Measurements from ENCODE around the gene AGA. TPM values are rescaled to one million over a fixed set of nuclear protein-coding genes. Genes with fewer than 3 reads are reported as not detected.

Gene AGA
- total and polyA plus RNA-seq, 2 of the 4 experiments (the other 2 are of a cell fraction), result 26.3 to 38.5 TPM

GRCh38 chr4:177441803-177442622, at the start of gene AGA (continued):
- peak; percentile 82; the same call in 1 of the 2 replicates for TF ChIP-seq MAZ (IDR thresholded peaks at IDR 0.05; ENCODE audit: borderline replicate concordance, low read depth, low read length)
- TF ChIP-seq BHLHE40 (IDR thresholded peaks at IDR 0.05; ENCODE audit: low read depth, low read length), result no peak
- peak; percentile 63; the same call in 1 of the 2 replicates for TF ChIP-seq MXI1 (IDR thresholded peaks at IDR 0.05; ENCODE audit: borderline replicate concordance, low read depth, low read length)
- 0 out of 2 replicates have a peak, but pooled peaks have one; percentile 14 for TF ChIP-seq CEBPB (IDR thresholded peaks at IDR 0.05; ENCODE audit: low read depth, low read length)

GRCh38 chr4:177492022-177492421, 49.8 kb upstream of the AGA start:
- Histone ChIP-seq H3K9ac (ENCODE audit: low read depth, low read length) (no peak overlapping the region), H2BK20ac (ENCODE audit: low read depth, low read length) (peak overlapping the region; percentile 47; the same call in 1 of the 2 replicates), H4K91ac (ENCODE audit: insufficient read depth, low read depth, low read length) (no peak overlapping the region), H2BK15ac (ENCODE audit: low read depth, low read length) (no peak overlapping the region), H3K23ac (ENCODE audit: low read depth, low read length) (no peak overlapping the region), H2AK9ac (replicated peaks; ENCODE audit: low read depth, low read length, poor library complexity) (no peak overlapping the region), H3K36me3 (ENCODE audit: control insufficient read depth, insufficient read depth, low read length) (no peaks in the 10 kb centered on the region), H3K18ac (ENCODE audit: low read depth, low read length) (peak overlapping the region; percentile 24; the same call in 1 of the 2 replicates), H4K8ac (ENCODE audit: low read depth in 2 of 2, low read length in 2 of 2) (peak overlapping the region in 1 of 2 experiments; percentile 11; a peak in 1 of 4 replicates), H3K14ac (replicated peaks; ENCODE audit: low read depth, low read length) (0 out of 2 replicates have a peak overlapping the region, but pooled peaks have one; percentile 10), H3K9me1 (ENCODE audit: insufficient read depth, low read length) (no peaks in the 10 kb centered on the region), H3K27ac (ENCODE audit: insufficient read depth, low read length) (no peak overlapping the region), H3K4ac (ENCODE audit: low read depth, low read length) (no peak overlapping the region), H3K56ac (ENCODE audit: extremely low read depth, insufficient read depth, low read length) (no peak overlapping the region), H3K4me1 (ENCODE audit: control insufficient read depth, insufficient read depth, low read length) (peaks cover 7% of the 10 kb centered on the region), H4K5ac (ENCODE audit: low read depth, low read length) (peak overlapping the region; percentile 74; the same call in 1 of the 2 replicates), H2AK5ac (ENCODE audit: low read depth, low read length) (peak overlapping the region; percentile 36), H3K9me3 (ENCODE audit: control insufficient read depth, insufficient read depth, low read length) (no peaks in the 10 kb centered on the region), H4K20me1 (ENCODE audit: insufficient read depth, low read length) (no peaks in the 10 kb centered on the region), H3K79me1 (ENCODE audit: low read depth in 1 of 2, low read length in 2 of 2) (no peaks in the 10 kb centered on the region), H3K4me3 (ENCODE audit: insufficient read depth, low read depth, low read length) (no peak overlapping the region), H2AFZ (replicated peaks; ENCODE audit: low read length, poor library complexity) (peak overlapping the region; percentile 16), H2BK120ac (ENCODE audit: low read depth, low read length) (peak overlapping the region; percentile 11; the same call in 1 of the 2 replicates), H3K4me2 (ENCODE audit: low read depth, low read length) (peak overlapping the region; percentile 26; the same call in 1 of the 2 replicates), H3K27me3 (ENCODE audit: control insufficient read depth, insufficient read depth, low read length) (no peaks in the 10 kb centered on the region), H2BK5ac (ENCODE audit: low read depth, low read length, poor library complexity, severe bottlenecking) (peak overlapping the region; percentile 7)
- intact Hi-C loops (cut with micrococcal nuclease) (no loop called here), dilution Hi-C loops (cut with HindIII; ENCODE audit: low sequenced_read_pairs, unreplicated experiment) (no loop called here), in situ Hi-C loops (cut with MboI; ENCODE audit: low sequenced_read_pairs) (no loop called here)
- TF ChIP-seq RCOR1 (IDR thresholded peaks at IDR 0.05; ENCODE audit: insufficient replicate concordance, low read length) (no peak), MAFK (IDR thresholded peaks at IDR 0.05; ENCODE audit: low read depth, low read length) (no peak), USF2 (IDR thresholded peaks at IDR 0.05; ENCODE audit: low read depth, low read length) (no peak), CEBPB (IDR thresholded peaks at IDR 0.05; ENCODE audit: low read depth, low read length) (peak; percentile 24; the same call in 1 of the 2 replicates)
- 0 out of 2 replicates have a peak, but pooled peaks have one; percentile 11 for ATAC-seq (ENCODE audit: low read depth)
- CTCF ChIA-PET, result interaction anchor here (0.6 kb wide), 1 partner anchor 1334 kb away, joined by 3 read pairs; no protein-coding TSS in a partner anchor
- DNase-seq, result peak; percentile 45
- POLR2A ChIA-PET (ENCODE audit: unreplicated experiment), result no interaction called here
- WGBS, 2 experiments (ENCODE audit: extremely low coverage in 2 of 2, insufficient read length in 1 of 2), result no CpG with 5 or more reads among the region's 5 CpGs
- no TSS peak for BruUV-seq (replicated peaks)
